Measurements from ENCODE around the gene RPRD1A.

Gene RPRD1A

GRCh38 chr18:36041146-36041545, 26.2 kb downstream of the RPRD1A start:
- no peak for DNase-seq (ENCODE audit: low read depth)
- TF ChIP-seq MYC (IDR thresholded peaks at IDR 0.05; ENCODE audit: low read depth, low read length): no peak
- TF ChIP-seq CTCF (IDR thresholded peaks at IDR 0.05; ENCODE audit: low read depth, low read length): no peak
- TF ChIP-seq MAX (IDR thresholded peaks at IDR 0.05; ENCODE audit: low read depth, low read length): no peak
- no peak for TF ChIP-seq POLR2A (IDR thresholded peaks at IDR 0.05; ENCODE audit: extremely low read depth, insufficient read length)
- H3K4me3 ChIP-seq (ENCODE audit: low read depth, low read length): no peak overlapping the region

DNA sequence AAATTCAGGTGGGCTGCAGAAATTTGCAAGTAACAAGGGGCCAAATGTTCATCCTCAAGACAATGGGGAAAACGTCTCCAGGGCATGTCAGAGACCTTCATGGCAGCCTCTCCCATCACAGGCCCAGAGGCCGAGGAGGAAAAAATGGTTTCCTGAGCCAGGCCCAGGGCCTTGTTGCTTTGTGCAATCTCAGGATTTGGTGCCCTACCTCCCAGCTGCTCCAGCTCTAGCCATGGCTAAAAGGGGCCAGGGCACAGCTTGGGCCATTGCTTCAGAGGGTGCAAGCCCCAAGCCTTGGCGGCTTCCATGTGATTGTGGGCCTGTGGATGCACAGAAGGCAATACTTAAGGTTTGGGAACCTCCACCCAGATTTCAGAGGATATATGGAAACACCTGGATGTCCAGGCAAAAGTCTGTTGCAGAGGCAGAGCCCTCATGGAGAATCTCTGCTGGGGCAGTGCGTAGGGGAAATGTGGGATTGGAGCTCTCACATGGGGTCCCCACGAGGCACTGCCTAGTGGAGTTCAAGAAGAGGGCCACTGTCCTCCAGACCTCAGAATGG, 29.2 kb downstream of the RPRD1A start:
- no peak for TF ChIP-seq CTCF (IDR thresholded peaks at IDR 0.05; ENCODE audit: low read depth, low read length)
- no peak for TF ChIP-seq POLR2A (IDR thresholded peaks at IDR 0.05; ENCODE audit: extremely low read depth, insufficient read length)
- no peak for TF ChIP-seq MAX (IDR thresholded peaks at IDR 0.05; ENCODE audit: low read depth, low read length)
- no peak for TF ChIP-seq MYC (IDR thresholded peaks at IDR 0.05; ENCODE audit: low read depth, low read length)
- no peak for DNase-seq (ENCODE audit: low read depth)
- H3K4me3 ChIP-seq (ENCODE audit: low read depth, low read length): no peak overlapping the region

- TF ChIP-seq CTCF (IDR thresholded peaks at IDR 0.05; ENCODE audit: low read depth, low read length) (no peak), MAX (IDR thresholded peaks at IDR 0.05; ENCODE audit: low read depth, low read length) (no peak), POLR2A (IDR thresholded peaks at IDR 0.05; ENCODE audit: extremely low read depth, insufficient read length) (no peak), MYC (IDR thresholded peaks at IDR 0.05; ENCODE audit: low read depth, low read length) (no peak)
- no peak for DNase-seq (ENCODE audit: low read depth)
- no peak overlapping the region for H3K4me3 ChIP-seq (ENCODE audit: low read depth, low read length)
Measured at GRCh38 chr18:36035253-36035652, 32.1 kb downstream of the RPRD1A start.

GRCh38 chr18:36034299-36034895, 33.0 kb downstream of the RPRD1A start:
- no peak overlapping the region for H3K4me3 ChIP-seq (ENCODE audit: low read depth, low read length)
- no peak for TF ChIP-seq MYC (IDR thresholded peaks at IDR 0.05; ENCODE audit: low read depth, low read length)
- no peak for TF ChIP-seq CTCF (IDR thresholded peaks at IDR 0.05; ENCODE audit: low read depth, low read length)
- TF ChIP-seq POLR2A (IDR thresholded peaks at IDR 0.05; ENCODE audit: extremely low read depth, insufficient read length): no peak
- TF ChIP-seq MAX (IDR thresholded peaks at IDR 0.05; ENCODE audit: low read depth, low read length): no peak
- DNase-seq (ENCODE audit: low read depth): no peak

DNA sequence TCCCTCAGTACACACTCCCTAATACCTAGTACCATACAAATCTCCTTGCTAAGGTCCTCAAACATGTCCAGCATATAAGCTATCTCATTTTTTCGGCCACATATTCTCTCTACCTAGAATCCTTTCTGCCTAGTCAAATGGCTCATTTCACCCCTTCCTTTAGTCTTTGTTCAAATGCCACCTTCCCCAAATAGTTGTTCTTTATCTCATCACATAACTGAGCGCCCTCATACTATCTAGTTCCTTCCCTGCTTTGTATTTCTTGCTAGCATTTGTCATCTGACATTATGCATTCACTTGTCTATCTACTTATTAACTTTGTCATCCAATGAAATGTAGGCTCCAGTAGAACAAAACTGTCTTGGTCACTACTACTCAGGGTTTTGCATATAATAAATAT, 35.5 kb downstream of the RPRD1A start:
- no peak for TF ChIP-seq MAX (IDR thresholded peaks at IDR 0.05; ENCODE audit: low read depth, low read length)
- TF ChIP-seq CTCF (IDR thresholded peaks at IDR 0.05; ENCODE audit: low read depth, low read length): no peak
- TF ChIP-seq MYC (IDR thresholded peaks at IDR 0.05; ENCODE audit: low read depth, low read length): no peak
- TF ChIP-seq POLR2A (IDR thresholded peaks at IDR 0.05; ENCODE audit: extremely low read depth, insufficient read length): no peak
- no peak overlapping the region for H3K4me3 ChIP-seq (ENCODE audit: low read depth, low read length)
- DNase-seq (ENCODE audit: low read depth): no peak

All from NB4 (cell line).